Stomach smooth muscle (tissue), 2 donors: ENCODE measurements around the gene ZNF681.

Experiments used
- H3K27ac ChIP-seq: one replicate; pipeline ENCODE4 v1.7.0; 2013; ENCODE audit warnings: mild to moderate bottlenecking, low read length, inconsistent platforms
- H3K27me3 ChIP-seq, 2 donors: one replicate each; pipeline ENCODE4 v1.7.0; 2013; ENCODE audit warnings: low read length in 2 of 2; ENCODE audit not compliant: insufficient read depth in 2 of 2, control insufficient read depth in 1 of 2
- H3K36me3 ChIP-seq, 2 donors: one replicate each; pipeline ENCODE4 v1.7.0; 2013; ENCODE audit warnings: low read length in 2 of 2; ENCODE audit not compliant: control insufficient read depth in 2 of 2, insufficient read depth in 2 of 2
- H3K4me1 ChIP-seq: one replicate; pipeline ENCODE4 v1.7.0; 2013; ENCODE audit warnings: low read length; ENCODE audit not compliant: control insufficient read depth, insufficient read depth
- H3K4me3 ChIP-seq, 2 donors: one replicate each; pipeline ENCODE4 v1.7.0; 2013; ENCODE audit warnings: low read length in 2 of 2
- H3K9ac ChIP-seq, 2 donors: one replicate each; pipeline ENCODE4 v1.7.0; 2013; ENCODE audit warnings: low read length in 2 of 2, mild to moderate bottlenecking in 1 of 2
- H3K9me3 ChIP-seq, 2 donors: one replicate each; pipeline ENCODE4 v1.7.0; 2013; ENCODE audit warnings: low read length in 2 of 2; ENCODE audit not compliant: control insufficient read depth in 2 of 2
- donor health status: healthy.
- donor health status: Pancreatic carcinoma.

Gene ZNF681

DNA sequence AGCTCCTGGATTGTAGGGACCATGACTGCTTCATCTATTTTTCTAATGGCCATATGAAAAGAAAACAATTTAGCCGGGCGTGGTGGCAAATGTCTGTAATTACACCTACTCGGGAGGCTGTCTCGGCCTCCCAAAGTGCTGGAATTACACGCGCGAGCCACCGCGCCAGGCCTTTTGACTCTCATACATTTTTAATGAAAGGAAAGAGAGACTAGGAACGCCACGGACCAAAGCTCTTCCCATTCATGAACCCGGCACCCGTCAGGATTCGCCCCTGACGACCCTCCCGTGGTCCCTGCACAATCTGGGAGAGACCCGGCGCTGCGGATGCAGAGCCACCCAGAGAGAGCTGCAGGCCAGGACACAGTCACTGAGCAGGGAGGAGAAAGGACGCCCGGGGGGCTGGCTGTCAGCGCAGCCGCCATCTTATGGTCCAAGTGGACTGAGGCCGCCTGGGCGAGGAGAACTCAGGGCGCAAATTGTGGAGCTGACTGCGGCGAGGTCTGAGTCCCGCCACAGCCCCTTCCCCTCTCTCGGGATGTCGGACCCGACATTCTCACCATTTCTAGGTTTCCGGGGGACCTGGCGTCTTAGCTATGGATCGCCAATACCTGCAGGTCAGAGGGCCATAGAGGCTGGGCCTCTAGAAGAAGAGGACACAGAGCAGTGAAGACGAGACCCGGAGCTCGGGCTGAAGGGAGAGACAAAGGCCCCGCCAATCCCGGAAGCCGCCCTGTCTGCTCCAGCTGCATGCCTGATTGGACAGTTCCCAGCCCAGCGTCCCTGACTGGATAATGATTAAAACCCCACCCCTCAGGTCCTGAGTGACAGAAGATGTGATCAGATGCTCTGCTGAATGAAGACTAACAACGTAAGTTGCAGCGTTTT is at the start of gene ZNF681:
Gene ZNF681 (minus strand): TSS at position 705 of the 888 bp plus-strand sequence. CDS start 142 bp downstream, at position 563.
- no peaks in the 10 kb centered on the region for H3K27me3 ChIP-seq
- H3K4me1 ChIP-seq, result peaks cover 5% of the 10 kb centered on the region
- H3K9me3 ChIP-seq, result no peaks in the 10 kb centered on the region
- no peaks in the 10 kb centered on the region for H3K36me3 ChIP-seq
- peak within 1 kb of the TSS; percentile 78 to 79 for H3K9ac ChIP-seq
- peak within 1 kb of the TSS; percentile 37 for H3K27ac ChIP-seq
- peak within 1 kb of the TSS; percentile 87 to 88 for H3K4me3 ChIP-seq

DNA sequence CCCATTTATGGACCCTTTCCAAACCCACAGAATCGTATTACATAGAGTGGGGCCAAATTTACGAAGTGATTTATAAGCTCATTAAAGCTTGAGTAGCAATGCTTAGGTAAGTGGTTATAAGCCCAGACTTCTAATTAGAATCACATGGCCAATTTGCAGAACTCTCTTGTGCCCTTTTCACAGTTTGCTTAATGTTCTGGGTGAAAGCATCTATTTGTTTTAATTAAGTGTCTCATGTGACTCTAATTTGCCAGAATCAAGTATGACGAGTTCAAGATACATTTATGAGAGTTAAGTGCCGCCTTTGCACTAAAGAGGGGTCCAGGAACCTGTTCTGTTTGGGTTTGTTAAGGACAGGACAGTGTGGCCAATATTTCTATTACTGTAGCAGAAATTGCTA is 46.0 kb upstream of the ZNF681 start:
- H3K36me3 ChIP-seq, result no peaks in the 10 kb centered on the region
- no peak overlapping the region for H3K4me3 ChIP-seq
- no peaks in the 10 kb centered on the region for H3K4me1 ChIP-seq
- no peaks in the 10 kb centered on the region for H3K9me3 ChIP-seq
- H3K9ac ChIP-seq, result no peak overlapping the region
- H3K27ac ChIP-seq, result no peak overlapping the region
- H3K27me3 ChIP-seq, result no peaks in the 10 kb centered on the region

DNA sequence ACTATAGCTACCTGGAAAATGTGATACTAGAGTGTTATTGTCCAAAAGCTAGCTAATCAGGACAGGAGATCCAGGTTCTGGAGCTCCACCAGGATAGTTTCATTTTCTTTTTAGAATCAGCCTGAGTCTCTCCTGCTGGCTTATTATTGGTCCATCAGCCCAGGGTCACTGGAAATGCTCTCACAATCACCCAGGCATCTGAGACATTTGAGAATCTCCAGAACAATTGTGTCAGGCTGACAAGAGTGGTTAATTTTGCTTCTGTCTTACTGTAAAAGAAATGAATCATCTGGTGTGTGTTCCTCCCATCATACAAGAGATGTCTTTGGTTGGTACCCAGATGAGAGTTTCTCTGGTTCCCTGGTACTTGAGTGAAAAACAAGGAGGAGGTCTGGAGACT is 43.6 kb upstream of the ZNF681 start:
- Histone ChIP-seq H3K36me3 (no peaks in the 10 kb centered on the region), H3K4me3 (no peak overlapping the region), H3K9ac (no peak overlapping the region), H3K4me1 (no peaks in the 10 kb centered on the region), H3K27me3 (no peaks in the 10 kb centered on the region), H3K9me3 (no peaks in the 10 kb centered on the region), H3K27ac (no peak overlapping the region)

DNA sequence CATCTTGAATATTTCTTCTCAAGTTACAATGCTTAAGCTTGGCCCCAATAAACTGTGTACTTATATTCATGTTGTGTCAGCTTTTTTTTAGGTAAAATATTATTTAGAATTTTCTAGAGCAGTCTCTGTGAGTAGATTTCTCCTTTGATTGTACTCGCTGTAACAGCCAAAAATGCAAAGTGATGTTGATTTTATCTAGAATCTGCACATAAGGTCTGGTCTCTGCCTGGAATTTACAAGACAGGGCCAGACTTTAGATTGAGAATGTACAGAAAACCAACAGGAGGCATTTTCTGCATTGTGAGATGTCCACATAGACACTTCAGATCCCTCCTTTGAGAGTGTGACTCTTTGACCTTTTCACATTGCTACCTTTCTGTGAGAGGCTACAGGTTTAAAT is 43.1 kb upstream of the ZNF681 start:
- Histone ChIP-seq H3K27me3 (no peaks in the 10 kb centered on the region), H3K4me1 (no peaks in the 10 kb centered on the region), H3K9me3 (no peaks in the 10 kb centered on the region), H3K36me3 (no peaks in the 10 kb centered on the region), H3K4me3 (no peak overlapping the region), H3K27ac (no peak overlapping the region), H3K9ac (no peak overlapping the region)

DNA sequence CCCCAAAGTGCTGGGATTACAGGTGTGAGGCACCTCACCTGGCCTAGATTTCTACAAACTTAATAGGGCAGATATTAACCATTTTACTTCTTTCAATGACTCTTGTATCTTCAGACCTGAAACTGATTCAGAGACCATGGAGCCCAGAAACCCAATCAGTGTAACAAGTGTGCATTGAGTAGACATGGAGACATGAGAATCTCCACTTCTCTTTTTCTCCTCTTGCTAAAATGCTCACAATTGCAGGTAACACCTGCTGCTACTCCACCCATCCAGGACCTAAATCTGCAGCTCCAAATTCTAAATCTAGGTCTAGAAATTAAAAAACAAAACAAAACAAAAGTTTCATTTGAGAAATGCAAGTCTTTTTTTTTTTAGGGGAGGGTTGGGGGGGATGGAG is 42.2 kb upstream of the ZNF681 start:
- Histone ChIP-seq H3K4me3 (no peak overlapping the region), H3K9me3 (no peaks in the 10 kb centered on the region), H3K27me3 (no peaks in the 10 kb centered on the region), H3K4me1 (no peaks in the 10 kb centered on the region), H3K36me3 (no peaks in the 10 kb centered on the region), H3K27ac (no peak overlapping the region), H3K9ac (no peak overlapping the region)

DNA sequence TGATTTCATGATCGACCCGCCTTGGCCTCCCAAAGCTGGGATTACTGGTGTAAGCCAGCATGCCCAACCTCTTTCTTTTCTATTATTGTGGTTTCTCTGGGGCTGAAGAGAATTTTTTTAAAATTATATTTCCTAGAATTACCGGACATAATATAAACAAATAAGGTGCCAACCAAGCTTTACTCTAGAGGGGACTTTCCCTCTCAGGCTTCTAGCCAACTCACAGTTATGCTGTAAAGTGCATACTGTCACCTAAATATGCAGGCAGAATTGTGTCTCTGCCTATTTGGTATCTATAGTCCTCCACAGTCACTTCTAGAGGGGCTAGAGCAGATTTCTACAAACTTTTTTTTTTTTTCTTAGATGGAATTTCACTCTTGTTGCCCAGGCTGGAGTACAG is 41.6 kb upstream of the ZNF681 start:
- Histone ChIP-seq H3K27me3 (no peaks in the 10 kb centered on the region), H3K27ac (no peak overlapping the region), H3K9me3 (no peaks in the 10 kb centered on the region), H3K4me1 (no peaks in the 10 kb centered on the region), H3K9ac (no peak overlapping the region), H3K36me3 (no peaks in the 10 kb centered on the region), H3K4me3 (no peak overlapping the region)

DNA sequence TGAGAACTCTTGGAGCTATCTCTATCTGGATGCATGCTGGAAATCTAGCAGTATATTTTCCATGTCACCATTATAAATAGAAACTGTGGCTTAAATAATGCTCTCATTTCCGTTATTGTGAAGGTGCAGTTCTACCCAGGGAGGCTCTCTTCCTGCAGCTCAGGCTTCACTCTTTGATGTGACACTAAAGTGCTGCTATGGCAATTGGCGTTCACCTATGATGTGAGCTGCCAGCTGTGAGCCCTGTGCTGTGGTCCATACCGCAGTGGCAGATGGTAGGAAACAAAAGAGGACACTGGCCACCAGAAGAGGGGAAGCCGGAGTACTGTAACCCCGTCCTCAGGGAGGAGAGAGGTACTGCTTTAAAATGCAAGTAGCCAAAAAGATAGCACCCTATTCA is 40.6 kb upstream of the ZNF681 start:
- Histone ChIP-seq H3K4me1 (no peaks in the 10 kb centered on the region), H3K9me3 (no peaks in the 10 kb centered on the region), H3K27me3 (no peaks in the 10 kb centered on the region), H3K36me3 (no peaks in the 10 kb centered on the region), H3K9ac (no peak overlapping the region), H3K27ac (no peak overlapping the region), H3K4me3 (no peak overlapping the region)

DNA sequence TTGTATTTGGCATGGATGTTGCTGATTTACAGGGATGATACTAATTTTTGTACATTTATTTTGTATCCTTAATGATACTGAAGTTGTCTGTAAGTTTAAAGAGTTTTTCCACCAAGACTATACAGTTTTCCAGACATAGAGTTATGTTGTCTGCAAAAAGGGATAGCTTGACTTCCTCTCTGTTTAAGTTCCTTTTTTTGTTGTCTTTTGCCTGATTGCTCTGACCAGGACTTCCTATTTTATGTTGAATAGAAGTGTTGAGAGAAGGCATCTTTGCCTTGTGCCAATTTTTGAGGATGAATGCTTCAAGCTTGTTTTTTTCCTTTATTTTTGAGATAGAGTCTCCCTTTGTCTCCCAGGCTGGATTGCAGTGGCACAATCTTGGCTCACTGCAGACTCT is 36.8 kb upstream of the ZNF681 start:
- no peak overlapping the region for H3K4me3 ChIP-seq

DNA sequence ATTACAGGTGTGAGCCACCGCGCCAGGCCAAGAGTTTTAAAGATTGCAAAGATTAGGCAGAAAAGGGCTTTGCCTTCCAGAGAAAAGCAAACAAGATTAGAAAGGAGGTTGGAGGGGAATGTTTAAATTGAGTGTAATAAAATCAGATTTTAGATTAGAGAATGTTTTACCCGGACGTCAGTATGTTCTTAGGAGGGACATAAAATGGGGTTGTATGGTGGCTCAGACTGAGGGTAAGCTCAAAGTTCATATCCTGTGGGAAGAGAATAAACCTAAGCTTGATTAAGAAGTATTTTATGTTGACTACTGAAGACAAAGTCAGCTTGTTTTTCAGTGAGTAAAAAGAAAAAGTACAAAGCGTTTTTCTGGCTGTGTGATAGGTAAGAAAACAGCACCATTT is 34.1 kb upstream of the ZNF681 start:
- H3K27me3 ChIP-seq, result no peaks in the 10 kb centered on the region
- H3K27ac ChIP-seq, result no peak overlapping the region
- no peaks in the 10 kb centered on the region for H3K9me3 ChIP-seq
- no peaks in the 10 kb centered on the region for H3K36me3 ChIP-seq
- H3K4me1 ChIP-seq, result no peaks in the 10 kb centered on the region
- no peak overlapping the region for H3K9ac ChIP-seq
- H3K4me3 ChIP-seq, result no peak overlapping the region

More for the DNA sequence above, 36.8 kb upstream of the ZNF681 start:
- Histone ChIP-seq H3K36me3 (no peaks in the 10 kb centered on the region), H3K27me3 (no peaks in the 10 kb centered on the region), H3K9me3 (no peaks in the 10 kb centered on the region), H3K9ac (no peak overlapping the region), H3K4me1 (no peaks in the 10 kb centered on the region), H3K27ac (no peak overlapping the region)

DNA sequence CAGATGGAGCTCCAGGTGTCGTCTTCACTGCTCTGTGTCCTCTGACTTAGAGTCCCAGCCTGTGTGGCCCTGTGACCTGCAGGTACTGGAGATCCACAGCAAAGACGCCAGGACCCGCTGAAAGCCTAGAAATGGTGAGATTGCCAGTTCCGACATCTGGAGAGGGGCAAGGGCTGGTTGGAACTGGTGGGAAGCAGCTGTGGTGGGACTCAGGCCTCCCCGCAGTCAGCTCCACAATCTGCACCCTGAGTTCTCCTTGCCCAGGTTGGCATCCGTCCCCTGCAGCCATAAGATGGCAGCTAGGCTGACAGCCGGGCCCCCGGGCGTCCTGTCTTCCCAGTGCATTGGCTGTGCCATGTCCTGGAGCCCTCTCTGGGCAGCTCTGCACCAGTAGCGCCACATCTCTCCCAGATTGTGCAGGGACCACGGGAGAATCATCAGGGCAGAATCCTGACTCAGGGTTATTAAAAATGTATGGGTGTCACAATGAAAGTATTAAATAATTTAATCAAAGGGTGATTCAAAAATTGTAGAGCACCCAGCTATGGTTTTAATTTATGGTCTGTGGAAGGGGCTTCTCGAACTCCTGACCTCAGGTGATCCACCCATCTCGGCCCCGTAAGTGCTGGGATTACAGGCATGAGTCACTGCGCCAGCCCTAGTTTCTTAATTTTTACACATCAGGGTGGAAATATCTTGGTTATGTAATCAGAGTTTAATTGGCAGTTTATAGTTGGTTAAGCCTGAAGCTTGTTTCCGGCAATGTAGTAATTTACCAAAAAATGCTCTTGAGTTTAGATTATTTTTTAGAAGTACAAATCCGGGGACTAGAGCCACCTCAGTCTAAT is 32.2 kb upstream of the ZNF681 start:
- Histone ChIP-seq H3K27me3 (no peaks in the 10 kb centered on the region), H3K9ac (no peak overlapping the region), H3K27ac (no peak overlapping the region), H3K4me1 (no peaks in the 10 kb centered on the region), H3K36me3 (no peaks in the 10 kb centered on the region), H3K9me3 (no peaks in the 10 kb centered on the region), H3K4me3 (no peak overlapping the region)
